Urinary bladder (tissue), 4 donors: ENCODE results near the gene RNF10. TPM values are rescaled to one million over a fixed set of nuclear protein-coding genes. Genes with fewer than 3 reads are reported as not detected.

Experiments
- DNase-seq: peaks from one replicate; pipeline ENCODE4 v3.0.0-alpha.2; 2015; ENCODE audit errors: extremely low spot score
- H3K27ac ChIP-seq: one replicate; pipeline ENCODE4 v1.5.1; 2013; ENCODE audit warnings: low read depth, mild to moderate bottlenecking, moderate library complexity
- H3K36me3 ChIP-seq: one replicate; pipeline ENCODE4 v1.6.1; 2013; ENCODE audit warnings: mild to moderate bottlenecking, moderate library complexity; ENCODE audit not compliant: insufficient read depth
- H3K4me1 ChIP-seq: one replicate; pipeline ENCODE4 v1.6.1; 2013; ENCODE audit warnings: mild to moderate bottlenecking, moderate library complexity; ENCODE audit not compliant: insufficient read depth
- H3K4me3 ChIP-seq: one replicate; pipeline ENCODE4 v1.5.1; 2013; ENCODE audit warnings: low read depth, low read length
- WGBS: extraction: QIAGEN DNeasy Blood & Tissue Kit; methylation state at CpG from one replicate; pipeline ENCODE4 v1.1.7; 2013; 5-methylcytosine and 5-hydroxymethylcytosine counted together
- polyA plus RNA-seq: library from polyadenylated mRNA; stranded (reverse); fragments of 200-250 nt; gene quantifications from one replicate; pipeline ENCODE4 v1.2.3, GENCODE V29; 2013
- total RNA-seq: library from RNA; depleted of rRNA; stranded (reverse); fragments of >200 nt; gene quantifications from one replicate; pipeline ENCODE4 v1.2.3, GENCODE V29; 2014
- donor health status: healthy with polysubstance abuse.
- donor health status: healthy.

Gene RNF10
- total and polyA plus RNA-seq, 2 donors, result 86.6 to 98.4 TPM

DNA sequence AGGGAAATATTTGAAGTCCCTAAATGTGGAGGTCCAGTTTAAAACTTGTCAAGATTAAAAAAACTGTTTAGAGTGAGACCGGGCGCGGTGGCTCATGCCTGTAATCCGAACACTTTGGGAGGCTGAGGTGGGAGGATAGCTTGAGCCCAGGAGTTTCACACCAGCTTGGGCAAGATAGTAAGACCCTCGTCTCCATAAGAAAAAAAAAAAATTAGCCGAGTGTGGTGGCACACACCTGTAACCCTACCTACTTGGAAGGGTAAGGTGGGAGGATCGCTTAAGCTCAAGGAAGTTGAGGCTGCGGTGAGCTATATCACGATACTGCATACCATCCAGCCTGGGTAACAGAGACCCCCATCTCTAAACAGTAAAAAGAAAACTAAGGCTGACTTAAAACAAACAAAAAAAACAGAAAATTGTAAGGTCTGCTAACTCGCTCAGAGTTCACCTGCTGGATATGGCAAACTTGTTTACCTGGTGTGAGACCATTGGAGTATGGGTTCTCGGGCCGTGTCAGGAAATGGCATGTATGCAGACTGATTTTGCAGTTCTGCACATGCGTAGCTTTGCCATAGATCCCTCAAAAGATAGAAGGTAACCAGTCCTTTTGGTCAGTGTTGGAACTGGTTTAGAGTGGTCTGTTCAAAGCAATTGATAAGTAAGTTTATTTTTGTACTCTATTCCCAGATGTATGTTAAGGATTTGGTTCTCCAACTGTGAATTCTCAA is 2.1 kb downstream of the RNF10 start:
- Histone ChIP-seq H3K4me3 (peak overlapping the region; percentile 85), H3K27ac (no peak overlapping the region), H3K36me3 (no peaks in the 10 kb centered on the region), H3K4me1 (peaks cover 8% of the 10 kb centered on the region)
- no peak for DNase-seq
- 59% methylated on average over 13 of the region's 13 CpGs for WGBS

DNA sequence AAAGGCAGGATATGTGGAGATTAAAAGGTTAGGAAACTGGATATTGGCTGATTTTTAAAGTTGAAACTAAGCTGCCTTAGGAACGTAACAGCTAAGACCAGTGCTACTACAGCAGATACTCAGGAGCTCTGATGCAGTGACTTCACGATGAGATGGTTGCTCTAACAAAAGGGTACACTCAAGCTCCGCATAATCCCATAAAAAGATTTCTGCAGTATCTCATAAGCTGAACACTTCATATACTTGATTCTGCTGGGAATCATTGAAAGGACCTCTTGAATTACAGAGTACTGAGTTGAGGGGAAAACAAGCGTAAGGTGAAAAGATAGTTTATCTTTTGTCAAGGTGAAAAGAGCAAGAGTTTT is 3.7 kb downstream of the RNF10 start:
- DNase-seq, result no peak
- Histone ChIP-seq H3K36me3 (no peaks in the 10 kb centered on the region), H3K4me3 (peak overlapping the region; percentile 8), H3K4me1 (peaks cover 8% of the 10 kb centered on the region), H3K27ac (no peak overlapping the region)
- 28% methylated on average over 4 of the region's 4 CpGs for WGBS

DNA sequence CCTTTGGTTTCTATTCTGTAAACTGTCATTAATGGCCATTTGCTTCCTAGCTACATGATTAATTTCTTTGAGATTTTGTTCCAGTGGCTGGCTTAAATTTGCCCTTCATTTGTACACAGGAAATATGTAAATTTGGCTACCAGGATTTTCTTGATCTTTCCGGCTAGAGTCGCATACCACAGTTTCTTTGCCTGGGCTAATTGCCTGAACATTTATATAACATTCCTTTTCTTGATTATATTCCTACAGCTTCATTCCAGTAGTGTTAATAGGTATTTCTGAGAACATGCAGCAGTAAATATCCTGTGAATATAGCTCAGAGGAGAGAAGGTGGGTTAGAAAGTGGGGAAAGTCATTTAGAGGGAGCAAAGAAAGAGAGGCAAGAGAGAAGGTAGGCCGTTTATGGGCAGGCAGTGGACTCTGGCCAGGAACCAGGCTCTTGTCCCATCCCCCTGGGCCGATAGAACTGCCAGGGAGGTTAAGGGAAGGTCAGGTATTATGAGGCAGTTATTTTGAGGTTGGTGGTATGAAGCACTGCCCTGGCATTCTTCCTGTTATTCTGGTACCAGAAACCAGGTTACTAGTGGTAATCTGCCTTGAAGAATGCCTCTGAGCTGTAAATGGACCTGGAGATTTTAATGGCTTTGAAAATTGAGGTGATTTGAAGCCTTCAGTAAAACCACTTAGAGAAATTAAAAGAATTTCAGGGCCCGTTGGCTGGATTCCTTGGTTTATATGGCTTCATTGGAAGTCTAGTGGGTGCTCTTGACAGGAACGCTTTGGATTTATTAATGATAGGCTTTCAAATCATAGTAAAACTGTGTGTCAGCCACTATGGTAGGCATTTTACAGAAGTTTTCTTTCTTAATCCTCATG is 4.4 kb downstream of the RNF10 start:
- Histone ChIP-seq H3K36me3 (peaks cover 2% of the 10 kb centered on the region), H3K4me3 (no peak overlapping the region), H3K4me1 (peaks cover 8% of the 10 kb centered on the region), H3K27ac (peak overlapping the region; percentile 40)
- 15% methylated on average over 6 of the region's 6 CpGs for WGBS
- DNase-seq, result no peak

DNA sequence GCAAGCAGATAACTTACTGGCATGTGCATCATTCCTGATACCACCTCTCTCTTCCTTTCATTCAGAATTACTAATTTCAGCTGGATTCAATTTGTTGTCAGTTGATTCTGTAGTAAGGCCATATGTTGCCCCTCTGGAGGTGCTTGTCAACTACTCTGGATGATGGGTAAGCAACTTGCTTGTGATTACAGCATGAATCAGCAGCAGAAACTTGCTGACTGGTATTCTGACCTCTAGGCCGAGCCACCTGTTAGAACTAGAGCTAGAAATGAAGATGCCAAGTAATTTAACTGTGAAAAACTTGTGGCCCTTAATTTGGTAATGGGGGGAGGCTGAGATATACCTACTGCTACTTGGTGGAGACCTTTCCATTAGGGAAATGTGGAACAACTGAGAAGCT is 5.1 kb downstream of the RNF10 start:
- no peak overlapping the region for H3K4me3 ChIP-seq
- WGBS, result 70% methylated on average over 1 of the region's 1 CpG
- peaks cover 2% of the 10 kb centered on the region for H3K36me3 ChIP-seq
- peaks cover 10% of the 10 kb centered on the region for H3K4me1 ChIP-seq
- no peak for DNase-seq
- no peak overlapping the region for H3K27ac ChIP-seq

DNA sequence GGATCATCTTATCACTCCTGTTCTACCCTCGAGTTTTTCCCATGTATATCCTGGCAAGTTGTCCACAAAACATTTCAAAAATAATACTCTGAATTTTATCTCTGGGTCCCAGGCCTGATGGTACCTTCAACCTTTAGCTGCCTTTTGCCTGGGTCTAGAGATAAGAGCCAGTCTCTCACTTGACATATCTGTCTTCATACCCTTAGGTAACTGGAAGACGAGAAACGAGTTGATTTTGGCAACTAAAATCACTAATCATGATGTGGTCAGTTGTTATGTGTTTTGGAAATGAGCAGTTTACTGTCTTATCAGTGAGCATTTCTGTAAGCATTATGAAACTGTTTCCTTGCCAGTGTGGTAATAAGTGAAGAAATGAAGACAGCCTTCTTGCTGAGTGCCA is 6.3 kb downstream of the RNF10 start:
- peaks cover 2% of the 10 kb centered on the region for H3K36me3 ChIP-seq
- H3K4me1 ChIP-seq, result peaks cover 10% of the 10 kb centered on the region
- H3K4me3 ChIP-seq, result no peak overlapping the region
- no peak for DNase-seq
- no peak overlapping the region for H3K27ac ChIP-seq
- WGBS, result 12% methylated on average over 3 of the region's 3 CpGs

DNA sequence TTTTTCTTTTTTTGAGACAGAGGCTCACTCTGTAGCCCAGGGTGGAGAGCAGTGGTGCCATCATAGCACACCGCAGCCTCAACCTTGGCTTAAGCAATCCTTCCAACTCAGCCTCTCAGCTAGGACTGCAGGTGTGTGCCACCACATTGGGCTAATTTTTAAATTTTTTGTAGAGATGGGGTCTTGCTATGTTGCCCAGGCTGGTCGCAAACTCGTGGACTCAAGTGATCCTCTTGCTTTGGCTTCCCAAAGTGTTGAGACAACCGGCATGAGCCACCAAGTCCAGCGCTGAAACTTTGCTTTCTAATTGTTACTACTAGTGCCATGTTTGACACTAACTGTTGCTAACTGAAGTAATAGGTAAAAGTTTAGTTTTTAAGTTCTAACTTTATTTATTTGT is 8.0 kb downstream of the RNF10 start:
- Histone ChIP-seq H3K4me3 (no peak overlapping the region), H3K36me3 (peaks cover 2% of the 10 kb centered on the region), H3K4me1 (peaks cover 7% of the 10 kb centered on the region), H3K27ac (no peak overlapping the region)
- DNase-seq, result no peak
- 99% methylated on average over 5 of the region's 5 CpGs for WGBS

DNA sequence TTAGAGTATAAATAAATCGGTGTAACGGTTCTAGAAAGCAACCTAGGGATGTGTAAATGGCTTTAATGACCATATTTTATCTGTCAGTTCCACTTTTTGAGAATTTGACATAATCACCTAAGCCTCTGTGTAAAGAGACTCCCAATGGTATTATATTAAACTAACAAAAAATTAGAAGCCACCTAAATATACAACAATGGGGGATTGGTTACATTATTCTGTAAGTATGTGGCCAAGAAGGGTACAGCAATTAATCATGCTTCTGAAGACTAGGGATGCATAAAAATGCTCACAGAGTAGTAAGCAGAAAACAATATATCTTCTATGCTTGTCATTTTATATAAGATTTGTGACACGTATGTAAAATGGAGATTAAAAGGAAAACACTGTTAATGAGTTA is 10.5 kb downstream of the RNF10 start:
- 84% methylated on average over 3 of the region's 3 CpGs for WGBS
- Histone ChIP-seq H3K4me3 (no peak overlapping the region), H3K36me3 (peaks cover 2% of the 10 kb centered on the region), H3K4me1 (peaks cover 3% of the 10 kb centered on the region), H3K27ac (no peak overlapping the region)
- DNase-seq, result no peak

DNA sequence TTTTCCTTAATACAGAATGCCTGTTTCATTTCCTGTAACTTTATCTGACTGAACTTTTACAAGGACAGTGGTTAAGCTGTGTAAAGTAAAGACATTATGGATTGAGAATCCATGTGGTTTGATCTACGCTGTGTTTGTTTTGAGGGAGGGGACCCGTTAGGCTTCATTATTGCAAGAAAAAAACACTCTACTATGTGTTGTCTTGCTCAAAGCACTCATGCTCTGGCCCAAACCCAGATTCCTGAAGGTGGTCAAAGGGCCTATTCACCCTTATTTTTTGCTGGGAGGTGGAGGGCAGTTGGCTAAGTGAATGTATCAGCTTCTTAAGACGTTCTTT is 11.9 kb downstream of the RNF10 start:
- H3K4me3 ChIP-seq, result no peak overlapping the region
- WGBS, result 63% methylated on average over 3 of the region's 3 CpGs
- no peak overlapping the region for H3K27ac ChIP-seq
- peaks cover 2% of the 10 kb centered on the region for H3K4me1 ChIP-seq
- no peak for DNase-seq
- peaks cover 2% of the 10 kb centered on the region for H3K36me3 ChIP-seq

DNA sequence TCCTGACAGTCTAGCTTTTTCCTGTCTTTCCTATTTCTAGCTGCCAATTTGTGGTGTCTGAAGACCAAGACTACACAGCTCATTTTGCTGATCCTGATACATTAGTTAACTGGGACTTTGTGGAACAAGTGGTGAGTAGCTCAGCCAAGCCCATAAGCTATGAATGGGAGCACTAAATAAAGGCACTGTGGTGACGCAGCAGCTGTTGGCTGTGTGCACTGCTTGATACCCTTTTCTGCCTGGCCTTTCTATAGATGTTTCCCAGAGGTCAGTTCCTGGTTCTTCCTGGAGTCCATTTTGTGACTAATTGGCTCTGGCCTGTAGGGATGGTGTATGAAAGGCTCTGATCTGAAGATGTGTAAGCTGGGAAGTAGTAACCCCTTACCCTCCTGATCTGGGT is 20.5 kb downstream of the RNF10 start:
- H3K36me3 ChIP-seq, result peaks cover 12% of the 10 kb centered on the region
- WGBS, result 82% methylated on average over 1 of the region's 1 CpG
- no peak overlapping the region for H3K27ac ChIP-seq
- no peaks in the 10 kb centered on the region for H3K4me1 ChIP-seq
- no peak for DNase-seq
- no peak overlapping the region for H3K4me3 ChIP-seq

DNA sequence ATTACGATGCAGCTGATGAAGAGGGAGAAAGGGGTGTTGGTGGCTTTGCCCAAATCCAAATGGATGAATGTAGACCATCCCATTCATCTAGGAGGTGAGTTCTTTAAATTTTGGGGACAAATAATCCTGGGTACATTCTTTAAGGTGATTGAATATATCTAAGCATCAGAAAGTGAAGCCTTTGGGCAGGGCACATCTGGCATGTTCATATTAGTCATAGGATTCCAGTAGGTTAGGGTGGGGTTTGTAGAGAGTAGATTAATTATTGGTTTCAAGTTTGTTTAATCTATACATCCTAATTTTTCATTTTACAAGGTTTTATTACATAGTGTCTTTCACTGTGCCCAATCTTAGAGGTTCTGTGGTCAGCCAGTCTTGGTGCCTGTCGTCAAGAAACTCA is 23.4 kb downstream of the RNF10 start:
- Histone ChIP-seq H3K27ac (no peak overlapping the region), H3K4me3 (no peak overlapping the region), H3K4me1 (no peaks in the 10 kb centered on the region), H3K36me3 (peaks cover 12% of the 10 kb centered on the region)
- WGBS, result 94% methylated on average over 2 of the region's 2 CpGs
- no peak for DNase-seq

DNA sequence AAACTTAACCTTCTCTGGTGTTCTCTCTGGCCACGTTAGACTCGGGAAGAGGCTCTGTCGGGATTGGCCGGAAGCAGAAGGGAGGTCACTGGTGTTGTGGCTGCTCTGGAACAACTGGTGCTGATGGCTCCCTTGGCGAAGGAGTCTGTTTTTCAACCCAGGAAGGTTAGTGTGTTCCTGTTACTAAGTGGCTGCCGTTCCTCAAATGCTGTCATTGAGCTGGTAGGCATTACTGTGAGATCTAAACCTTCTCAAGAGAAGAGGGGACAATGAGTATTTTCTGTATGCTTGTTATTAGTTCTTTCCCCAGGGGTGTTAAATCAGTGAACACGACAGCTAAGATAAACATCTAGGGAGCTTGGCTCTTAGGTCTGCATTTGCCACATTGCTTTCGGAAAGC is 28.8 kb downstream of the RNF10 start:
- Histone ChIP-seq H3K4me1 (no peaks in the 10 kb centered on the region), H3K4me3 (no peak overlapping the region), H3K27ac (no peak overlapping the region), H3K36me3 (peaks cover 6% of the 10 kb centered on the region)
- 81% methylated on average over 8 of the region's 8 CpGs for WGBS
- DNase-seq, result no peak

DNA sequence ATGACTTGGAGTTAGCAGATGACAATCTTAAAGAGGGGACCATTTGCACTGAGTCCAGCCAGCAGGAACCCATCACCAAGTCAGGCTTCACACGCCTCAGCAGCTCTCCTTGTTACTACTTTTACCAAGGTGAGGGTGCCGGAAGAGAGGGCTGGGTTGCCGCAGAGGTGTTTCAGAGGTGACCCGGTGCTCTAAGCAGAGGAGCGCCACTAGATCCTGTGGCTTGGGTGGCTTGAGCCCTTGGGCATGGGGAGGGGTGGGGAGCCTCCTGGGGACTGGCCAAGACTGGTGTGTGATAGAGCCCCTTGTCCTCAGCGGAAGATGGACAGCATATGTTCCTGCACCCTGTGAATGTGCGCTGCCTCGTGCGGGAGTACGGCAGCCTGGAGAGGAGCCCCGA is 29.3 kb downstream of the RNF10 start:
- no peak overlapping the region for H3K27ac ChIP-seq
- DNase-seq, result no peak
- peaks cover 6% of the 10 kb centered on the region for H3K36me3 ChIP-seq
- 90% methylated on average over 11 of the region's 11 CpGs for WGBS
- no peak overlapping the region for H3K4me3 ChIP-seq
- H3K4me1 ChIP-seq, result no peaks in the 10 kb centered on the region

DNA sequence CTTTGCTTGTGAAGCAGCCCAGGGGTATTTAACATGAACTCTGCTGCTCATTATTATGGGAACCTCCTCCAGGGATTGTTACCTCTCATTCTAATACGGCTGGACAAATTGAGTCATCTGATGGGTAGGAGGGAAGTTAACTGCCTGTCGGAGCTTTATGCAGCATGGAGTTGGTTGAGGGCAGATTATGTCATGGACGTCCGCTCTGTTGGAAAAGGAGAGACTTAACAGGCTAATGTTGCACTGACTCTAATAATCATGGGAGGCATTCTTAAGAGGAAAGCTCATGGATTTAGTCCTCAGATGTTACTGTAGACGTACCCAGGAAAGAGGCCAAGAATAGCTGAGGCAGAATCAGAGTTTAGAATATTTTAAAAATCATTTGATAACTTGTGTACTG is 37.1 kb downstream of the RNF10 start:
- WGBS, result 72% methylated on average over 5 of the region's 5 CpGs
- DNase-seq, result no peak
- H3K4me1 ChIP-seq, result no peaks in the 10 kb centered on the region
- H3K36me3 ChIP-seq, result peaks cover 10% of the 10 kb centered on the region
- H3K27ac ChIP-seq, result no peak overlapping the region
- H3K4me3 ChIP-seq, result no peak overlapping the region

DNA sequence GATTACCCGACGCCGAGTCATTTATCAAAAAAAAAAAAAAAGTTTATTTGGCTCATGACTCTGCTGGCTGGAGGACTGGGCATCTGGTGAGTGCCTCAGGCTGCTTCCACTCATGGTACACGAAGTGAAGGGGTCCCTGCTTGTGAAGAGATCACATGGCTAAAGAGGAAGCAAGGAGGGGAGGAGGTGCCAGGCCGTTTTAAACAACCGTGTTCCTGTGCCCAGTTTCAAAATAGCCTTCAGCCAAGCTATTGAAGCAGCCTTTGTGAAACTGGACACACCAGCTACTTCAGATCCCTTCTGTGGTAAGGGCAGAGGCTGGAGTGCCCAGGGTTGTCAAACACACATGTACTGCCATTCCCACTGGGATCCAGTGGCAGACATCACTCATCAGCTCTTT is 39.4 kb downstream of the RNF10 start:
- H3K4me1 ChIP-seq, result no peaks in the 10 kb centered on the region
- H3K4me3 ChIP-seq, result no peak overlapping the region
- peaks cover 6% of the 10 kb centered on the region for H3K36me3 ChIP-seq
- WGBS, result 73% methylated on average over 6 of the region's 6 CpGs
- no peak for DNase-seq
- H3K27ac ChIP-seq, result no peak overlapping the region
